Stimulated activated CD8-positive, alpha-beta memory T cell treated with anti-CD3 and anti-CD28 coated beads, Interleukin-4, amount 100 ng/mL, for 24 hours (primary cell): ENCODE measurements around the gene ABI2.

ENCODE experiments used
- DNase-seq: peaks from one replicate; pipeline ENCODE4 v3.0.0-alpha.2; 2020; ENCODE audit warnings: low read depth

Gene ABI2

DNA sequence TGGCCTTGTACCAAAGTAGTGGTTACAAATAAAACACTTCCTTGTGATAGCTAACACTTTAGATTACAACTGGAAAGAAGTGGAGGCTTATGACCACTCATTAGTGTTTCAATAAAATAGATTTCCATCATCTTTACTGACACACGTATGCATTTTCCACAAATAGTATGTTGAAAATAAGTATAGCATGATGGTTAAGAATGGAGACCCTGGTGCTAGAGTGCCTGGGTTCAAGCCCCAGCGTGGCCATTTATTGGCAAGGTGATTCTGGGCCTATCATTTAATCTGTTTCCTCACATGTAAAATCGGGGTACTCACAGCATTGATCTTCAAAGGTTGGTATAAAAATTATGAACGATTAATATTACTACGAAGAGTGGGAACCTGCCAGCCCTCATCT is 152.4 kb downstream of the ABI2 start:
- DNase-seq = no peak

DNA sequence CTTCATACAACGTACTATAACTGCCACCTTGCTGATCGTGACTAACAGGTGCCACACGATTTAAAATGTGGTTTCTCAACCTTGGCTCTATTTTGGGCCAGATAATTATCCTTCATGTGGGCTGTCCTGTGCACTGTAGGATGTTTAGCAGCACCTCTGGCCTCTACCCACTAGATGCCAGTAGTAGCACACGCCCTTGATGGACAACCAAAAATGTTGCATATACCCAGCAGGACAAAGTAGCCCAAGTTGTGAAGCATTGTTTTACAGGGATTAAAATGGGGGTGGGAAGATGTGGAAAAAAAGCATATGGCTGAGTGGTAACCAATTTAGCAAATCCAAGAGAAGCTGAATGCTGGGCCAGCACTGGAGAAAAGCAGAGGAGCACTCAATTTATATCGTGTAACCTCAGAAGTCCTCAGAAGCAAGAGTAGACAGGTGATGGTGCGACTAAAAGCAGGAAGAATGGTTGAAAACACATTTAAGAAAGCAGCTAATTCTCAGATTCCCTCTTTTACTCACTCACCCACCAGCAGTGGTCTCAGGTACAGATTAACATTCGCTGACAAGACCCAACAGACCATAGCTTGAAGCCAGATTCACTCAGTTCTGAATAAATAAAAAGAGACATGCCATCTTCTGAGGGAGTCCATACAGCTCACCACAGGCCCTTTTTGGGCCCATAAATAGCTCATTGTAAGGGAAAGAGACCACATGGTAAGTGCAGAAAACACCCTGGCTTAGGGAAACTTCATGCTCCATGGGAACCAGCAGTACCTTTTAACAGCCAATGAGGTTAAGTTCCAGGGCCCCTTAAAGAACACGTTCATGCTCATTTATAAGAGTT is 156.3 kb downstream of the ABI2 start:
- peak; percentile 19 for DNase-seq

- DNase-seq = no peak
Measured at GRCh38 chr2:203489531-203489930, 161.3 kb downstream of the ABI2 start.

- no peak for DNase-seq
Measured at GRCh38 chr2:203490391-203490790, 162.2 kb downstream of the ABI2 start.

GRCh38 chr2:203492965-203493364 is 164.8 kb downstream of the ABI2 start:
- no peak for DNase-seq
